Keratinocyte (primary cell): ENCODE measurements around the gene CCNA2. TPM values are rescaled to one million over a fixed set of nuclear protein-coding genes. Genes with fewer than 3 reads are reported as not detected.

Source experiments
- DNase-seq: peaks from one replicate; pipeline ENCODE4 v3.0.0-alpha.2; 2011; ENCODE audit warnings: low read depth, missing footprints, low spot score
- FAIRE-seq: peaks from 2 replicates; lab custom pipeline; 2011; peaks lifted over from hg19 to GRCh38; lab: Jason Lieb, UNC
- H2AFZ ChIP-seq: 2 replicates; pipeline ENCODE4 v1.6.0; 2012; ENCODE audit warnings: low read length, control low read depth, inconsistent platforms; ENCODE audit not compliant: control insufficient read depth
- H3K27ac ChIP-seq: 2 replicates; pipeline ENCODE4 v1.5.1; 2011; ENCODE audit warnings: low read length; ENCODE audit not compliant: control insufficient read depth, insufficient read depth
- H3K27me3 ChIP-seq: 3 replicates; pipeline ENCODE4 v1.6.0; 2011; ENCODE audit warnings: low read length; ENCODE audit not compliant: control insufficient read depth, insufficient read depth; ENCODE audit errors: extremely low read depth
- H3K36me3 ChIP-seq, 2 experiments: 2 replicates in 1 of 2; 3 replicates in 1 of 2; pipeline ENCODE4 v1.5.1; 2011; ENCODE audit warnings: low read length in 2 of 2, mild to moderate bottlenecking in 1 of 2; ENCODE audit not compliant: control insufficient read depth in 2 of 2, insufficient read depth in 2 of 2; ENCODE audit errors: extremely low read depth in 1 of 2
- H3K4me1 ChIP-seq: 3 replicates; pipeline ENCODE4 v1.5.1; 2011; ENCODE audit warnings: low read length; ENCODE audit not compliant: control insufficient read depth, insufficient read depth; ENCODE audit errors: extremely low read depth
- H3K4me2 ChIP-seq: 3 replicates; pipeline ENCODE4 v1.6.0; 2011; ENCODE audit warnings: low read depth, low read length; ENCODE audit not compliant: control insufficient read depth, insufficient read depth; ENCODE audit errors: extremely low read depth
- H3K4me3 ChIP-seq, 3 experiments: fragments of 200-600 bp in 1 of 3; sonication (generic) in 1 of 3; 2 replicates in 2 of 3; 3 replicates in 1 of 3; pipeline ENCODE4 v1.5.1; 2011 to 2016; ENCODE audit warnings: low read length in 3 of 3, mild to moderate bottlenecking in 3 of 3, control low read depth in 2 of 3, inconsistent platforms in 1 of 3, low read depth in 1 of 3, mixed read lengths in 1 of 3, mixed run types in 1 of 3, moderate library complexity in 1 of 3; ENCODE audit not compliant: control insufficient read depth in 2 of 3, insufficient read depth in 2 of 3; ENCODE audit errors: extremely low read depth in 1 of 3
- H3K79me2 ChIP-seq: 2 replicates; pipeline ENCODE4 v1.6.0; 2012; ENCODE audit warnings: low read length; ENCODE audit not compliant: control insufficient read depth, insufficient read depth
- H3K9ac ChIP-seq: 3 replicates; pipeline ENCODE4 v1.6.0; 2011; ENCODE audit warnings: low read length; ENCODE audit not compliant: control insufficient read depth, insufficient read depth; ENCODE audit errors: extremely low read depth
- H3K9me1 ChIP-seq: 3 replicates; pipeline ENCODE4 v1.6.0; 2011; ENCODE audit warnings: low read length; ENCODE audit not compliant: control insufficient read depth, insufficient read depth; ENCODE audit errors: extremely low read depth
- H3K9me3 ChIP-seq: 2 replicates; pipeline ENCODE4 v1.5.1; 2012; ENCODE audit warnings: low read depth, low read length; ENCODE audit not compliant: control insufficient read depth
- H4K20me1 ChIP-seq: 3 replicates; pipeline ENCODE4 v1.6.0; 2011; ENCODE audit warnings: low read length; ENCODE audit not compliant: control insufficient read depth, insufficient read depth; ENCODE audit errors: extremely low read depth
- CTCF ChIP-seq, 3 experiments: IDR thresholded peaks in 1 of 3; conservative IDR thresholded peaks in 1 of 3; optimal IDR thresholded peaks in 1 of 3; 2 replicates in 2 of 3; 3 replicates in 1 of 3; pipeline versions ENCODE3 to v1.5.1; 2011; ENCODE audit warnings: low read length in 3 of 3, mild to moderate bottlenecking in 3 of 3, moderate library complexity in 2 of 3, control low read depth in 1 of 3, inconsistent platforms in 1 of 3; ENCODE audit not compliant: insufficient read depth in 2 of 3; ENCODE audit errors: extremely low read depth in 1 of 3
- EZH2 ChIP-seq: IDR thresholded peaks from one replicate; pipeline ENCODE4 v1.6.1; 2012; ENCODE audit warnings: inconsistent platforms, mild to moderate bottlenecking, low read length, moderate library complexity
- dilution Hi-C: fragments of 300-500 bp; cut with MboI; formaldehyde crosslinking; loops from one replicate; pipeline ENCODE4 v1.7.0; 2020; ENCODE audit warnings: low sequenced_read_pairs; ENCODE audit not compliant: extremely low pct_ligation_motif_present
- polyA plus RNA-seq, 5 experiments: library from polyadenylated mRNA; depleted of rRNA in 3 of 5; stranded (reverse) in 3 of 5; stranded (forward) in 1 of 5; unstranded in 1 of 5; fragments of >200 nt; gene quantifications; 1 replicate in 1 of 5; 2 replicates in 3 of 5; 3 replicates in 1 of 5; pipeline versions ENCODE4 v1.2.1 to v1.2.3, GENCODE V29; 2011 to 2012; ENCODE audit warnings: missing spikeins in 2 of 5, low read depth in 1 of 5, low replicate concordance in 1 of 5

CCNA2 gene
- polyA plus RNA-seq, 1 donor (not counting 4 experiments of a cell fraction or from before 2014, with no cell fraction given), result 27.4 TPM

GRCh38 chr4:121814756-121815155 is 8.9 kb downstream of the CCNA2 start:
- Histone ChIP-seq H4K20me1 (no peaks in the 10 kb centered on the region), H3K4me3 (no peak overlapping the region), H3K27ac (no peak overlapping the region), H3K9ac (no peak overlapping the region), H3K9me1 (no peaks in the 10 kb centered on the region), H3K27me3 (no peaks in the 10 kb centered on the region), H3K9me3 (no peaks in the 10 kb centered on the region), H3K4me1 (no peaks in the 10 kb centered on the region), H3K4me2 (no peak overlapping the region), H2AFZ (no peak overlapping the region), H3K36me3 (peaks cover 5 to 15% of the 10 kb centered on the region in 2 experiments), H3K79me2 (no peaks in the 10 kb centered on the region)
- no peak for DNase-seq
- no peak for FAIRE-seq
- dilution Hi-C loops, result no loop called here
- TF ChIP-seq EZH2, result no peak
- TF ChIP-seq CTCF (optimal IDR thresholded peaks at IDR 0.05 in 1 of 3, IDR thresholded peaks at IDR 0.05 in 1 of 3, conservative IDR thresholded peaks at IDR 0.05 in 1 of 3; ENCODE audit: extremely low read depth in 1 of 3, insufficient read depth in 2 of 3, low read length in 3 of 3), result no peak

GRCh38 chr4:121811122-121811521 is 12.6 kb downstream of the CCNA2 start:
- dilution Hi-C loops, result no loop called here
- Histone ChIP-seq H3K9ac (no peak overlapping the region), H3K4me2 (no peak overlapping the region), H3K36me3 (peaks cover 3 to 17% of the 10 kb centered on the region in 2 experiments), H2AFZ (no peak overlapping the region), H3K79me2 (no peaks in the 10 kb centered on the region), H3K4me3 (no peak overlapping the region), H3K9me1 (no peaks in the 10 kb centered on the region), H3K4me1 (no peaks in the 10 kb centered on the region), H3K27me3 (no peaks in the 10 kb centered on the region), H4K20me1 (no peaks in the 10 kb centered on the region), H3K9me3 (no peaks in the 10 kb centered on the region), H3K27ac (no peak overlapping the region)
- TF ChIP-seq CTCF (optimal IDR thresholded peaks at IDR 0.05 in 1 of 3, IDR thresholded peaks at IDR 0.05 in 1 of 3, conservative IDR thresholded peaks at IDR 0.05 in 1 of 3; ENCODE audit: extremely low read depth in 1 of 3, insufficient read depth in 2 of 3, low read length in 3 of 3) (no peak), EZH2 (no peak)
- DNase-seq, result no peak
- FAIRE-seq, result no peak
